B cell (primary cell): ENCODE data around the gene RPL35. TPM values are rescaled to one million over a fixed set of nuclear protein-coding genes. Genes with fewer than 3 reads are reported as not detected.

Source experiments
- ATAC-seq: fragments of 200-7000 bp; cut with Tn5 transposase; one replicate; pipeline ENCODE4 v1.10.0; 2021; ENCODE audit warnings: low read depth, mild to moderate bottlenecking, moderate number of reproducible peaks, moderate library complexity
- CTCF ChIA-PET: fragments of 350-600 bp; sonication (Branson Sonifier 250); formaldehyde crosslinking; loops from one replicate; lab custom pipeline; 2021; ENCODE audit warnings: antibody characterized with exemption, inconsistent platforms; lab: Charles Lee
- POLR2A ChIA-PET: fragments of 350-600 bp; sonication (Branson Sonifier 250); formaldehyde crosslinking; loops from one replicate; lab custom pipeline; 2021; ENCODE audit warnings: antibody characterized with exemption; lab: Charles Lee
- DNase-seq: peaks from one replicate; pipeline ENCODE4 v3.0.0; 2013
- H2AFZ ChIP-seq: 2 replicates; pipeline ENCODE4 v1.6.1; 2012; ENCODE audit warnings: mild to moderate bottlenecking, low read depth, low read length; ENCODE audit not compliant: insufficient read depth, poor library complexity, severe bottlenecking
- H3K27ac ChIP-seq, 2 donors: 1 replicate in 1 of 2; 2 replicates in 1 of 2; pipeline ENCODE4 v1.5.1; 2012 to 2013; ENCODE audit warnings: low read length in 2 of 2, mild to moderate bottlenecking in 2 of 2, moderate library complexity in 1 of 2
- H3K27me3 ChIP-seq, 4 experiments: fragments of 200-600 bp in 1 of 4; sonication (generic) in 1 of 4; replicated peaks in 1 of 4; 1 replicate in 2 of 4; 2 replicates in 2 of 4; pipeline versions ENCODE4 v1.6.1 to v1.7.0; 2013 to 2016; ENCODE audit warnings: low read length in 3 of 4, mild to moderate bottlenecking in 2 of 4, mixed read lengths in 1 of 4, moderate library complexity in 1 of 4; ENCODE audit not compliant: insufficient read depth in 4 of 4, control insufficient read depth in 3 of 4; ENCODE audit errors: control extremely low read depth in 1 of 4
- H3K36me3 ChIP-seq, 2 experiments: replicated peaks in 1 of 2; 1 replicate in 1 of 2; 2 replicates in 1 of 2; pipeline versions ENCODE4 v1.6.1 to v1.7.1; 2013; ENCODE audit warnings: low read length in 1 of 2; ENCODE audit not compliant: insufficient read depth in 2 of 2, control insufficient read depth in 1 of 2; ENCODE audit errors: control extremely low read depth in 1 of 2, extremely low read depth in 1 of 2
- H3K4me1 ChIP-seq, 2 donors: fragments of 200-600 bp in 1 of 2; sonication (generic) in 1 of 2; 1 replicate in 1 of 2; 2 replicates in 1 of 2; pipeline versions ENCODE4 v1.5.1 to v1.6.1; 2013 to 2017; ENCODE audit warnings: low read length in 2 of 2; ENCODE audit not compliant: control insufficient read depth in 2 of 2, insufficient read depth in 2 of 2
- H3K4me2 ChIP-seq: replicated peaks from 2 replicates; pipeline ENCODE3; 2012; ENCODE audit warnings: mild to moderate bottlenecking, low read depth, low read length; ENCODE audit not compliant: poor library complexity, severe bottlenecking
- H3K4me3 ChIP-seq, 5 experiments: fragments of 200-600 bp in 1 of 5; sonication (generic) in 1 of 5; 1 replicate in 3 of 5; 2 replicates in 2 of 5; pipeline versions ENCODE4 v1.5.1 to v1.7.0; 2011 to 2016; ENCODE audit warnings: low read length in 4 of 5, mild to moderate bottlenecking in 4 of 5, low read depth in 2 of 5, control low read depth in 1 of 5, moderate library complexity in 1 of 5; ENCODE audit not compliant: insufficient read depth in 1 of 5; ENCODE audit errors: control extremely low read depth in 1 of 5, extremely low read depth in 1 of 5
- H3K79me2 ChIP-seq: fragments of 200-600 bp; sonication (generic); one replicate; pipeline ENCODE4 v1.6.0; 2016; ENCODE audit warnings: low read length; ENCODE audit not compliant: control insufficient read depth, insufficient read depth
- H3K9ac ChIP-seq: fragments of 200-600 bp; sonication (generic); 2 replicates; pipeline ENCODE4 v1.6.1; 2017; ENCODE audit warnings: mild to moderate bottlenecking, low read length, moderate library complexity
- H3K9me3 ChIP-seq, 3 donors: one replicate each; pipeline versions ENCODE4 v1.6.1 to v1.7.1; 2013; ENCODE audit warnings: low read length in 2 of 3; ENCODE audit not compliant: control insufficient read depth in 2 of 3, insufficient read depth in 1 of 3; ENCODE audit errors: control extremely low read depth in 1 of 3
- H4K20me1 ChIP-seq: 2 replicates; pipeline ENCODE4 v1.6.0; 2012; ENCODE audit warnings: mild to moderate bottlenecking, low read length; ENCODE audit not compliant: insufficient read depth, control insufficient read depth, poor library complexity, severe bottlenecking
- H3K27ac Mint-ChIP-seq: one replicate; pipeline ENCODE4 v1.8.0; 2021; ENCODE audit warnings: mixed read lengths
- H3K27me3 Mint-ChIP-seq: one replicate; pipeline ENCODE4 v1.8.0; 2021; ENCODE audit warnings: mixed read lengths
- H3K4me1 Mint-ChIP-seq: one replicate; pipeline ENCODE4 v1.8.0; 2021; ENCODE audit warnings: mixed read lengths
- H3K4me3 Mint-ChIP-seq: one replicate; pipeline ENCODE4 v1.8.0; 2021; ENCODE audit warnings: mixed read lengths
- H3K9me3 Mint-ChIP-seq: one replicate; pipeline ENCODE4 v1.8.0; 2022; ENCODE audit warnings: mixed read lengths; ENCODE audit not compliant: insufficient read depth
- CTCF ChIP-seq: fragments of 200-600 bp; IDR thresholded peaks from one replicate; pipeline ENCODE4 v1.8.0; 2022; ENCODE audit warnings: antibody characterized with exemption, mild to moderate bottlenecking
- EZH2 ChIP-seq: IDR thresholded peaks from 2 replicates; pipeline ENCODE4 v1.6.1; 2012; ENCODE audit warnings: borderline replicate concordance, low read depth, mild to moderate bottlenecking, moderate library complexity, low read length; ENCODE audit not compliant: insufficient read depth, poor library complexity, severe bottlenecking
- WGBS: methylation state at CpG from one replicate; pipeline ENCODE4 v1.1.5; 2013; ENCODE audit warnings: missing lambda C conversion rate; ENCODE audit not compliant: insufficient coverage; 5-methylcytosine and 5-hydroxymethylcytosine counted together
- intact Hi-C: fragments of 100-400 bp; cut with micrococcal nuclease; formaldehyde crosslinking; loops from one replicate; pipeline ENCODE4 v1.10.0; 2022
- polyA plus RNA-seq: library from polyadenylated mRNA; depleted of rRNA; stranded (reverse); fragments of >200 nt; gene quantifications from 2 replicates; pipeline ENCODE4 v1.2.3, GENCODE V29; 2012
- total RNA-seq, 2 donors: library from RNA; stranded (reverse); fragments of 120-200 nt in 1 of 2; gene quantifications; 1 replicate in 1 of 2; 2 replicates in 1 of 2; pipeline versions ENCODE4 v1.2.3 to v1.2.4, GENCODE V29; 2013 to 2022

RPL35 gene
- total and polyA plus RNA-seq, 2 donors (not counting 1 experiment from before 2014, with no cell fraction given) = 1,609 to 3,858 TPM

- intact Hi-C loops = no loop called here
- H3K9me3 ChIP-seq = no peaks in the 10 kb centered on the region
- no peak overlapping the region for H3K27ac ChIP-seq
- ChIA-PET CTCF (no interaction called here), POLR2A (no interaction called here)
- H3K36me3 ChIP-seq = peaks cover 0 to 32% of the 10 kb centered on the region in 2 experiments
- ATAC-seq (no peak), DNase-seq (no peak)
- H3K4me3 Mint-ChIP-seq = no peak overlapping the region
- peaks cover 10% of the 10 kb centered on the region for H3K79me2 ChIP-seq
- H2AFZ ChIP-seq = no peak overlapping the region
- no peaks in the 10 kb centered on the region for H3K9me3 Mint-ChIP-seq
- peaks cover 6% of the 10 kb centered on the region for H4K20me1 ChIP-seq
- no peak overlapping the region for H3K9ac ChIP-seq
- no peak overlapping the region for H3K27ac Mint-ChIP-seq
- TF ChIP-seq CTCF = no peak
- TF ChIP-seq EZH2 = no peak
- no peaks in the 10 kb centered on the region for H3K27me3 ChIP-seq
- no peaks in the 10 kb centered on the region for H3K4me1 ChIP-seq
- H3K4me2 ChIP-seq = no peak overlapping the region
- no peaks in the 10 kb centered on the region for H3K4me1 Mint-ChIP-seq
- WGBS = 95% methylated on average over 7 of the region's 9 CpGs
- no peak overlapping the region for H3K4me3 ChIP-seq
- no peaks in the 10 kb centered on the region for H3K27me3 Mint-ChIP-seq
Observed at GRCh38 chr9:124899845-124900244, 38.1 kb upstream of the RPL35 start.

DNA sequence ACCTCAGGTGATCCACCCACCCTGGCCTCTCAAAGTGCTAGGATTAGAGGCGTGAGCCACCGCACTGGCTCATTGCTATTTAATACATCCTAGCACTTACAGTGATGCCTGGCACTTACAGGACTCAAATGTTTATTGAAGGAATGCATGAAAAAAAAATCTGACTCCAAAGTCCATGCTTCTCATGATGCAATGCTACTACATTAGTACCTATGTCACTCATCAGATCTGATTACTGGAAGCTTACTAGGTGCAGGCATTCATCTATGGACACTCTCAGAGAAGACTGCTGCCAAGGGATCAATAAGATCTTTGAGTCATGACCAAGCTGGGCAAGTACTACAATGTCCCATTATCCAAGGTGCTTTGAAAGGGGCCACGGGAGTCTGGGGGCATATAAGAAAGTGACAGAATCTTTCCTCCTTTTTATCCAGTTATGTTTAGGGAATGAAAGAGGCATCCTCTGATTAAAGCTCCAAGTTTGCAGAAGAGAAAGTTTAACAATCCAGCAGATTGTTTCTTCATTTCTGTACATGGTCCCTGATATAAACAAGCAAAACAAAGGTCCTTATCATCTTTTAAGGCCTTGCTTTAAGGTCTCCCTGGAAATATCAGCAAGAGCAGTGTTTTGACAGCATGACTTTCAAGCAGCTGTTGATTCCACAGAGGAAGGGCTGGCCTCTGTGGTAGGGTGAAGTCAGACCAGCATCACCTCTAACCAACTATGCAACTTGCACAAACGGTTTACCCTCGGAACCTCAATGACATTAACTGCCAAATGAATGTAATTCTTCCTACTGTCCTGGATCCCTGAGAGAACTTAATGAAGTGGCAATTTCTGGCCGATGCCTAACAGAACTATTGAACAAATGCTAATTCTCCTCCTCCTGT, 36.1 kb upstream of the RPL35 start:
- intact Hi-C loops = no loop called here
- Histone ChIP-seq H3K36me3 (peaks cover 0 to 43% of the 10 kb centered on the region in 2 experiments), H3K4me1 (no peaks in the 10 kb centered on the region), H3K27ac (no peak overlapping the region), H3K4me3 (no peak overlapping the region), H2AFZ (no peak overlapping the region), H3K9ac (no peak overlapping the region), H3K4me2 (no peak overlapping the region), H3K9me3 (no peaks in the 10 kb centered on the region), H4K20me1 (peaks cover 6% of the 10 kb centered on the region), H3K27me3 (no peaks in the 10 kb centered on the region), H3K79me2 (peaks cover 11% of the 10 kb centered on the region)
- ChIA-PET POLR2A (no interaction called here), CTCF (no interaction called here)
- H3K27me3 Mint-ChIP-seq = no peaks in the 10 kb centered on the region
- peaks cover 4% of the 10 kb centered on the region for H3K4me1 Mint-ChIP-seq
- no CpG with 5 or more reads among the region's 6 CpGs for WGBS
- no peak for DNase-seq
- H3K4me3 Mint-ChIP-seq = no peak overlapping the region
- no peak for TF ChIP-seq EZH2
- TF ChIP-seq CTCF = no peak
- ATAC-seq = no peak
- H3K9me3 Mint-ChIP-seq = no peaks in the 10 kb centered on the region
- H3K27ac Mint-ChIP-seq = no peak overlapping the region
